ENCODE measurements around the gene CFAP20DC. TPM values are rescaled to one million over a fixed set of nuclear protein-coding genes. Genes with fewer than 3 reads are reported as not detected.
"Not testable (repeated sequence)": the region's sequence is repeated elsewhere in the genome, so short reads cannot be mapped to it uniquely, and the experiment has no call there.

The CFAP20DC gene
- total RNA-seq (2014; rRNA removed; shearing (Covaris generic)) = 4.7 and 9.9 TPM in 2 replicates

GRCh38 chr3:59049671-59050331 is at the start of gene CFAP20DC:
Gene CFAP20DC (minus strand): TSS chr3:59050025. CDS start chr3:59049631, 394 bp downstream.
- H3K27me3 ChIP-seq (ENCODE audit: control insufficient read depth, insufficient read depth, low read length) = no peaks in the 10 kb centered on the region
- no peaks in the 10 kb centered on the region for H3K36me3 ChIP-seq (replicated peaks; ENCODE audit: control insufficient read depth, insufficient read depth, low read length)
- peak; percentile 93 for DNase-seq
- peak within 1 kb of the TSS; percentile 68 for H3K4me3 ChIP-seq (ENCODE audit: insufficient read depth, low read depth, low read length)

- not testable (repeated sequence) for H3K27me3 ChIP-seq (ENCODE audit: control insufficient read depth, insufficient read depth, low read length); H3K36me3 ChIP-seq (replicated peaks; ENCODE audit: control insufficient read depth, insufficient read depth, low read length); H3K4me3 ChIP-seq (ENCODE audit: insufficient read depth, low read depth, low read length); DNase-seq
Observed at GRCh38 chr3:59098516-59098915, 48.7 kb upstream of the CFAP20DC start.

- Histone ChIP-seq H3K4me3 (ENCODE audit: insufficient read depth, low read depth, low read length) (no peak overlapping the region), H3K36me3 (replicated peaks; ENCODE audit: control insufficient read depth, insufficient read depth, low read length) (no peaks in the 10 kb centered on the region)
- DNase-seq = no peak
Observed at GRCh38 chr3:59094446-59094845, 44.6 kb upstream of the CFAP20DC start.

GRCh38 chr3:59093521-59093920 is 43.7 kb upstream of the CFAP20DC start:
- Histone ChIP-seq H3K4me3 (ENCODE audit: insufficient read depth, low read depth, low read length) (no peak overlapping the region), H3K36me3 (replicated peaks; ENCODE audit: control insufficient read depth, insufficient read depth, low read length) (no peaks in the 10 kb centered on the region), H3K27me3 (ENCODE audit: control insufficient read depth, insufficient read depth, low read length) (no peaks in the 10 kb centered on the region; the same call in 1 of the 2 replicates)
- DNase-seq = no peak

More at GRCh38 chr3:59094446-59094845, 44.6 kb upstream of the CFAP20DC start:
- no peaks in the 10 kb centered on the region; the same call in 1 of the 2 replicates for H3K27me3 ChIP-seq (ENCODE audit: control insufficient read depth, insufficient read depth, low read length)

GRCh38 chr3:59088761-59089160 is 38.9 kb upstream of the CFAP20DC start:
- Histone ChIP-seq H3K36me3 (replicated peaks; ENCODE audit: control insufficient read depth, insufficient read depth, low read length) (no peaks in the 10 kb centered on the region), H3K4me3 (ENCODE audit: insufficient read depth, low read depth, low read length) (no peak overlapping the region), H3K27me3 (ENCODE audit: control insufficient read depth, insufficient read depth, low read length) (no peaks in the 10 kb centered on the region)
- no peak for DNase-seq

- H3K27me3 ChIP-seq (ENCODE audit: control insufficient read depth, insufficient read depth, low read length) = no peaks in the 10 kb centered on the region
- DNase-seq = no peak
- no peaks in the 10 kb centered on the region for H3K36me3 ChIP-seq (replicated peaks; ENCODE audit: control insufficient read depth, insufficient read depth, low read length)
- H3K4me3 ChIP-seq (ENCODE audit: insufficient read depth, low read depth, low read length) = no peak overlapping the region
Observed at GRCh38 chr3:59085976-59086375, 36.2 kb upstream of the CFAP20DC start.

GRCh38 chr3:59084583-59084982 is 34.8 kb upstream of the CFAP20DC start:
- H3K27me3 ChIP-seq (ENCODE audit: control insufficient read depth, insufficient read depth, low read length) = no peaks in the 10 kb centered on the region
- no peak overlapping the region for H3K4me3 ChIP-seq (ENCODE audit: insufficient read depth, low read depth, low read length)
- H3K36me3 ChIP-seq (replicated peaks; ENCODE audit: control insufficient read depth, insufficient read depth, low read length) = no peaks in the 10 kb centered on the region
- DNase-seq = no peak

- no peaks in the 10 kb centered on the region for H3K27me3 ChIP-seq (ENCODE audit: control insufficient read depth, insufficient read depth, low read length)
- H3K36me3 ChIP-seq (replicated peaks; ENCODE audit: control insufficient read depth, insufficient read depth, low read length) = no peaks in the 10 kb centered on the region
- H3K4me3 ChIP-seq (ENCODE audit: insufficient read depth, low read depth, low read length) = no peak overlapping the region
- DNase-seq = no peak
Observed at GRCh38 chr3:59082106-59082505, 32.3 kb upstream of the CFAP20DC start.

- Histone ChIP-seq H3K36me3 (replicated peaks; ENCODE audit: control insufficient read depth, insufficient read depth, low read length) (no peaks in the 10 kb centered on the region), H3K4me3 (ENCODE audit: insufficient read depth, low read depth, low read length) (no peak overlapping the region), H3K27me3 (ENCODE audit: control insufficient read depth, insufficient read depth, low read length) (no peaks in the 10 kb centered on the region)
- DNase-seq = no peak
Observed at GRCh38 chr3:59081071-59081470, 31.2 kb upstream of the CFAP20DC start.

- no peak for DNase-seq
- H3K36me3 ChIP-seq (replicated peaks; ENCODE audit: control insufficient read depth, insufficient read depth, low read length) = no peaks in the 10 kb centered on the region
- H3K27me3 ChIP-seq (ENCODE audit: control insufficient read depth, insufficient read depth, low read length) = no peaks in the 10 kb centered on the region
- no peak overlapping the region for H3K4me3 ChIP-seq (ENCODE audit: insufficient read depth, low read depth, low read length)
Observed at GRCh38 chr3:59079962-59080361, 30.1 kb upstream of the CFAP20DC start.

GRCh38 chr3:59074764-59075163 is 24.9 kb upstream of the CFAP20DC start:
- Histone ChIP-seq H3K36me3 (replicated peaks; ENCODE audit: control insufficient read depth, insufficient read depth, low read length) (no peaks in the 10 kb centered on the region), H3K27me3 (ENCODE audit: control insufficient read depth, insufficient read depth, low read length) (no peaks in the 10 kb centered on the region), H3K4me3 (ENCODE audit: insufficient read depth, low read depth, low read length) (no peak overlapping the region)
- no peak for DNase-seq

GRCh38 chr3:59072681-59073080 is 22.9 kb upstream of the CFAP20DC start:
- DNase-seq = no peak
- Histone ChIP-seq H3K27me3 (ENCODE audit: control insufficient read depth, insufficient read depth, low read length) (no peaks in the 10 kb centered on the region), H3K36me3 (replicated peaks; ENCODE audit: control insufficient read depth, insufficient read depth, low read length) (no peaks in the 10 kb centered on the region), H3K4me3 (ENCODE audit: insufficient read depth, low read depth, low read length) (no peak overlapping the region)

GRCh38 chr3:59069838-59070237 is 20.0 kb upstream of the CFAP20DC start:
- Histone ChIP-seq H3K27me3 (ENCODE audit: control insufficient read depth, insufficient read depth, low read length) (no peaks in the 10 kb centered on the region), H3K4me3 (ENCODE audit: insufficient read depth, low read depth, low read length) (no peak overlapping the region), H3K36me3 (replicated peaks; ENCODE audit: control insufficient read depth, insufficient read depth, low read length) (no peaks in the 10 kb centered on the region)
- DNase-seq = no peak

- H3K36me3 ChIP-seq (replicated peaks; ENCODE audit: control insufficient read depth, insufficient read depth, low read length) = no peaks in the 10 kb centered on the region
- DNase-seq = no peak
- no peaks in the 10 kb centered on the region for H3K27me3 ChIP-seq (ENCODE audit: control insufficient read depth, insufficient read depth, low read length)
- H3K4me3 ChIP-seq (ENCODE audit: insufficient read depth, low read depth, low read length) = no peak overlapping the region
Observed at GRCh38 chr3:59065240-59065639, 15.4 kb upstream of the CFAP20DC start.

GRCh38 chr3:59064728-59065127 is 14.9 kb upstream of the CFAP20DC start:
- no peak for DNase-seq
- Histone ChIP-seq H3K36me3 (replicated peaks; ENCODE audit: control insufficient read depth, insufficient read depth, low read length) (no peaks in the 10 kb centered on the region), H3K27me3 (ENCODE audit: control insufficient read depth, insufficient read depth, low read length) (no peaks in the 10 kb centered on the region), H3K4me3 (ENCODE audit: insufficient read depth, low read depth, low read length) (no peak overlapping the region)

- no peak overlapping the region for H3K4me3 ChIP-seq (ENCODE audit: insufficient read depth, low read depth, low read length)
- no peaks in the 10 kb centered on the region for H3K27me3 ChIP-seq (ENCODE audit: control insufficient read depth, insufficient read depth, low read length)
- H3K36me3 ChIP-seq (replicated peaks; ENCODE audit: control insufficient read depth, insufficient read depth, low read length) = no peaks in the 10 kb centered on the region
- DNase-seq = peak; percentile 22
Observed at GRCh38 chr3:59064276-59064675, 14.5 kb upstream of the CFAP20DC start.
